GM19023 (cell line): ENCODE data around the gene EHMT1.
"Not testable (repeated sequence)": the region's sequence is repeated elsewhere in the genome, so short reads cannot be mapped to it uniquely, and the experiment has no call there.

ENCODE experiments used
- ATAC-seq: cut with Tn5 transposase; IDR thresholded peaks from one replicate; pipeline ENCODE4 v1.9.1; 2021; ENCODE audit warnings: mild to moderate bottlenecking, moderate library complexity; ENCODE audit not compliant: unreplicated experiment

The EHMT1 gene

GRCh38 chr9:137590123-137590468 is 28.7 kb upstream of the EHMT1 start:
- peak; percentile 13 for ATAC-seq

- ATAC-seq: peak; percentile 88
Observed at GRCh38 chr9:137590469-137591383, 28.1 kb upstream of the EHMT1 start, which contains the start of gene ZMYND19. ZMYND19 (minus strand) TSS chr9:137590512; CDS start chr9:137590263, 249 bp downstream.

- no peak for ATAC-seq
Observed at GRCh38 chr9:137592767-137593166, 26.0 kb upstream of the EHMT1 start.

- no peak for ATAC-seq
Observed at GRCh38 chr9:137593176-137593575, 25.6 kb upstream of the EHMT1 start.

GRCh38 chr9:137596577-137596976 is 22.2 kb upstream of the EHMT1 start:
- not testable (repeated sequence) for ATAC-seq

GRCh38 chr9:137598943-137599342 is 19.9 kb upstream of the EHMT1 start:
- no peak for ATAC-seq

- no peak for ATAC-seq
Observed at GRCh38 chr9:137602661-137603060, 16.1 kb upstream of the EHMT1 start.

GRCh38 chr9:137603879-137604278 is 14.9 kb upstream of the EHMT1 start:
- ATAC-seq: no peak

GRCh38 chr9:137604345-137605086 is 14.3 kb upstream of the EHMT1 start:
- no peak for ATAC-seq

GRCh38 chr9:137605121-137606004 is 13.4 kb upstream of the EHMT1 start, which contains the start of gene ARRDC1:
ARRDC1 (plus strand) TSS chr9:137605686; CDS start chr9:137605718, 32 bp downstream.
- ATAC-seq: peak; percentile 72

- peak; percentile 14 for ATAC-seq
Observed at GRCh38 chr9:137606005-137606621, 12.7 kb upstream of the EHMT1 start.

- no peak for ATAC-seq
Observed at GRCh38 chr9:137606734-137607138, 12.1 kb upstream of the EHMT1 start.

- ATAC-seq: no peak
Observed at GRCh38 chr9:137607141-137607857, 11.5 kb upstream of the EHMT1 start.

- no peak for ATAC-seq
Observed at GRCh38 chr9:137610944-137611343, 7.9 kb upstream of the EHMT1 start.

GRCh38 chr9:137611623-137612609 is 6.9 kb upstream of the EHMT1 start:
- ATAC-seq: no peak

GRCh38 chr9:137612741-137613142 is 6.1 kb upstream of the EHMT1 start:
- no peak for ATAC-seq

- ATAC-seq: no peak
Observed at GRCh38 chr9:137613259-137613658, 5.5 kb upstream of the EHMT1 start.

GRCh38 chr9:137613738-137614523 is 4.9 kb upstream of the EHMT1 start:
- no peak for ATAC-seq
